ENCODE results near the gene SH3RF3.

The SH3RF3 gene

DNA sequence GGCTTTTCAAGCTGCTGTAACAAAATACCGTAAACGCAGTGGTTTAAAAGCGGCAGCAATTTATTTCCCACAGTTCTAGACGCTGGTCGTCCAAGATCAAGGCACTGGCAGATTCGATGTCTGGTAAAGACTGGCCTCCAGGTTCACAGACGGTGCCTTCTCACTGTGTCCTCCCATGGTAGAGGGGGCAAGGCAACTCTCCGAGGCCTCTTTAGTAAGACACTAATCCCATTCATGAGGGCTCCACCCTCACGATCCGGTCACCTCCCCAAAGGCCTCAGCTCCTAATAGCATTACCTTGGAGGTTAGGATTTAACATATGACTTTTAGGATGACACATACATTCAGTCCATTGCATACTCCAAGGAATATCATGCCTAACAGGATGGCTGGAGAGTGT lies 117.2 kb downstream of the SH3RF3 start:
- WGBS, 2 experiments = 87 to 89% methylated on average over 10 of the region's 10 CpGs
- H3K36me3 ChIP-seq (ENCODE audit: control insufficient read depth, insufficient read depth, low read length) = no peaks in the 10 kb centered on the region
- no peak overlapping the region for H3K4me3 ChIP-seq (ENCODE audit: insufficient read depth, low read depth, low read length)
- H3K4me1 ChIP-seq (ENCODE audit: control insufficient read depth, insufficient read depth, low read length) = no peaks in the 10 kb centered on the region
- no peaks in the 10 kb centered on the region for H3K27me3 ChIP-seq (ENCODE audit: control insufficient read depth, insufficient read depth, low read length, poor library complexity, severe bottlenecking)
- H3K27ac ChIP-seq (ENCODE audit: insufficient read depth, low read depth, low read length, poor library complexity, severe bottlenecking) = no peak overlapping the region
- H3K9me3 ChIP-seq (ENCODE audit: control insufficient read depth, low read length) = no peaks in the 10 kb centered on the region

DNA sequence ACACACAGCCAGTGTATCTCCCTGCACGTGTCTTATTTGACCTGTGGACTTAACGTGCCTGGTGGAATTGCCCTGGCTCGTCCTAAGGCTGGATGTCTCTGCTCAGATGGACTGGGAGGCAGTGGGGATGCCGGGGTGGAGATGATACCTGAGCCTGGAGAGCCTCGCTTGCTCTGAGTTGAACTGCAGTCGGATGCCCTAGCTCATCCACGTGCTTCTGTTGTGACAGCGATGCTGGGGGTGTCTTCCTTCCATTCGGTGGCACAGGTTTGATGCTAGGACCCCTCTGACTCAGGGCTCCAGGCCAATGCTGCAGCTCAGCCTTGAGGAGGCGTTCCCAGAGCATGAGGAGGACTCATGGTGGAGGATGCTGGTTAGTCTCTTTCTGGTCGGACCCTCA lies 117.6 kb downstream of the SH3RF3 start:
- H3K27me3 ChIP-seq (ENCODE audit: control insufficient read depth, insufficient read depth, low read length, poor library complexity, severe bottlenecking) = no peaks in the 10 kb centered on the region
- no peak overlapping the region for H3K4me3 ChIP-seq (ENCODE audit: insufficient read depth, low read depth, low read length)
- no peaks in the 10 kb centered on the region for H3K4me1 ChIP-seq (ENCODE audit: control insufficient read depth, insufficient read depth, low read length)
- H3K27ac ChIP-seq (ENCODE audit: insufficient read depth, low read depth, low read length, poor library complexity, severe bottlenecking) = no peak overlapping the region
- 95% methylated on average over 11 of the region's 11 CpGs for WGBS, 2 experiments
- no peaks in the 10 kb centered on the region for H3K9me3 ChIP-seq (ENCODE audit: control insufficient read depth, low read length)
- no peaks in the 10 kb centered on the region for H3K36me3 ChIP-seq (ENCODE audit: control insufficient read depth, insufficient read depth, low read length)

DNA sequence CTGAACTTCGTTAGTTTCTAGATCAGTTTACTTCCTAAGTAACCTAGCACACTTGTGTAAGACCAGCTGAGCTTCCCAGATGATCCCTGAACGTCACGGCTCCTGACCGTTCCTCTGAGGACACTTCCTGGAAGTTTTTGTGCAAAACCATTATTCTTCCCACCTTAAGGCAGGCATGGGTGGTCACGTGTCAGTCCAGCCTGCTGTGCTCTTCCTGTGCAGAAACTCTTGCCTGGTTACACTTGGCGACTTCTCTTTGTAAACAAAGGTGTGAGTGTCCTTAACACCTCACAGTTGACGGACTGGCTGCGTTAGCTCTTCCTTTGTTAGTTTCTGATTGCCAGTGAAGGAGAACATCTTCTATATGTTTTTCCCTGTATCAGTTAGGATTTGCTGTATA lies 118.3 kb downstream of the SH3RF3 start:
- no peak overlapping the region for H3K27ac ChIP-seq (ENCODE audit: insufficient read depth, low read depth, low read length, poor library complexity, severe bottlenecking)
- WGBS, 2 experiments = 91 to 95% methylated on average over 8 of the region's 8 CpGs
- no peaks in the 10 kb centered on the region for H3K36me3 ChIP-seq (ENCODE audit: control insufficient read depth, insufficient read depth, low read length)
- no peak overlapping the region for H3K4me3 ChIP-seq (ENCODE audit: insufficient read depth, low read depth, low read length)
- H3K9me3 ChIP-seq (ENCODE audit: control insufficient read depth, low read length) = no peaks in the 10 kb centered on the region
- no peaks in the 10 kb centered on the region for H3K4me1 ChIP-seq (ENCODE audit: control insufficient read depth, insufficient read depth, low read length)
- H3K27me3 ChIP-seq (ENCODE audit: control insufficient read depth, insufficient read depth, low read length, poor library complexity, severe bottlenecking) = no peaks in the 10 kb centered on the region

DNA sequence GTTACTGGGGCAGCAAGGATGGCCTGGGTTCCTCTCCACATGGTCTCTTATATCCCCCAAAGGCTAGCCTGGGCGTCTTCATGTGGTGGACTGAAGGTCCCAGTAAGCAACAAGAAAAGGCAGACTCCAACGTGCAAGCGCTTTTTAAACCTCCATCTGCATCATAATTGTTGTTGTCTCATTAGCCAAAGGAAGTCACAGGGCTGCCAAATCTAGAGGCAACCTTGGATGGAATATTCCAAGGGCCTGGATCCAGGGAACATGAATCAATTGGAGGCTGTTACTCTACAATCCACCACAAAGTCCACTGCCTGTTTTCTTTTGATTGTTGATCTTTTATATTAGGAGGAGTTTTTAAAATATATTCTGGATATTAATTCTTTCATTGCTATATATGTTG lies 118.8 kb downstream of the SH3RF3 start:
- H3K36me3 ChIP-seq (ENCODE audit: control insufficient read depth, insufficient read depth, low read length) = no peaks in the 10 kb centered on the region
- H3K4me1 ChIP-seq (ENCODE audit: control insufficient read depth, insufficient read depth, low read length) = no peaks in the 10 kb centered on the region
- H3K4me3 ChIP-seq (ENCODE audit: insufficient read depth, low read depth, low read length) = no peak overlapping the region
- no peaks in the 10 kb centered on the region for H3K27me3 ChIP-seq (ENCODE audit: control insufficient read depth, insufficient read depth, low read length, poor library complexity, severe bottlenecking)
- H3K9me3 ChIP-seq (ENCODE audit: control insufficient read depth, low read length) = no peaks in the 10 kb centered on the region
- no peak overlapping the region for H3K27ac ChIP-seq (ENCODE audit: insufficient read depth, low read depth, low read length, poor library complexity, severe bottlenecking)
- 66 to 69% methylated on average over 3 of the region's 3 CpGs for WGBS, 2 experiments

DNA sequence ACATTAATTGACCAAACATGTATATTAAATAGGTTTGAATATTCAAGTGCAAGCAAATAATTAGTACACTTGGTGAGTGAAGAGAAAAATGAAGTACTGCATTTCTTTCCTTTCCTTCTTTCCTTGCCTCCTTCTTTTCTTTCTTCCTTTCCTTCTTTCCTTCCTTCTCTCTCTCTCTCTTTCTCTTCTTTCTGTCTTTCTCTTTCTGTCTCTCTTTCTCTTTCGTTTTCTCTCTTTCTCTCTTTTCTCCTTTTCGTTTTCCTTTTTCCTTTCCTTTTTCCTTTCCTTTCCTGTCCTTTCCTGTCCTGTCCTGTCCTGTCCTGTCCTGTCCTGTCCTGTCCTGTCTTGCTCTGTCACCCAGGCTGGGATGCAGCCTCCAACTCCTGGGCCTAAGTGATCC lies 119.6 kb downstream of the SH3RF3 start:
- Histone ChIP-seq H3K36me3 (ENCODE audit: control insufficient read depth, insufficient read depth, low read length) (no peaks in the 10 kb centered on the region), H3K9me3 (ENCODE audit: control insufficient read depth, low read length) (no peaks in the 10 kb centered on the region), H3K4me1 (ENCODE audit: control insufficient read depth, insufficient read depth, low read length) (no peaks in the 10 kb centered on the region), H3K27me3 (ENCODE audit: control insufficient read depth, insufficient read depth, low read length, poor library complexity, severe bottlenecking) (no peaks in the 10 kb centered on the region), H3K4me3 (ENCODE audit: insufficient read depth, low read depth, low read length) (no peak overlapping the region), H3K27ac (ENCODE audit: insufficient read depth, low read depth, low read length, poor library complexity, severe bottlenecking) (no peak overlapping the region)
- WGBS, 2 experiments = 91 to 93% methylated on average over 2 of the region's 2 CpGs

DNA sequence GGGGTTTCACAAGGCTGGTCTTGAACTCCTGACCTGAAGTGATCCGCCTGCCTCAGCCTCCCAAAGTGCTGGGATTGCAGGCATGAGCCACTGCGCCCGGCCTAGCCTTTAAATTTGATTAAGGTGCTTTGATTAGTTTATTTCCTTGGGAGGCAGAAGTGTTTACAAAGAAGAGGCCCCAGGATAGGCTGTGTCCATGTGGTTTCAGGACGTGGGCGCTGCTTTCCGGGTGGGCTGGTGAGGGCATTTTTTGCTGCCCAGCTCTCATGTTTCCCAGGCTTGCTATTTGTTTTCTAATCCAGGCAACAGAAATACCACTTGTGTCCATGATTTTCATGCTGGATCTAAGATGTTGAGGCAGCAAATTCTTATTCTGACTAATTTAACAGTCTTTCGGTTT lies 124.2 kb downstream of the SH3RF3 start:
- no peaks in the 10 kb centered on the region for H3K9me3 ChIP-seq (ENCODE audit: control insufficient read depth, low read length)
- no peaks in the 10 kb centered on the region for H3K4me1 ChIP-seq (ENCODE audit: control insufficient read depth, insufficient read depth, low read length)
- 91 to 95% methylated on average over 7 of the region's 7 CpGs for WGBS, 2 experiments
- no peaks in the 10 kb centered on the region for H3K27me3 ChIP-seq (ENCODE audit: control insufficient read depth, insufficient read depth, low read length, poor library complexity, severe bottlenecking)
- no peak overlapping the region for H3K4me3 ChIP-seq (ENCODE audit: insufficient read depth, low read depth, low read length)
- no peaks in the 10 kb centered on the region for H3K36me3 ChIP-seq (ENCODE audit: control insufficient read depth, insufficient read depth, low read length)
- H3K27ac ChIP-seq (ENCODE audit: insufficient read depth, low read depth, low read length, poor library complexity, severe bottlenecking) = no peak overlapping the region

DNA sequence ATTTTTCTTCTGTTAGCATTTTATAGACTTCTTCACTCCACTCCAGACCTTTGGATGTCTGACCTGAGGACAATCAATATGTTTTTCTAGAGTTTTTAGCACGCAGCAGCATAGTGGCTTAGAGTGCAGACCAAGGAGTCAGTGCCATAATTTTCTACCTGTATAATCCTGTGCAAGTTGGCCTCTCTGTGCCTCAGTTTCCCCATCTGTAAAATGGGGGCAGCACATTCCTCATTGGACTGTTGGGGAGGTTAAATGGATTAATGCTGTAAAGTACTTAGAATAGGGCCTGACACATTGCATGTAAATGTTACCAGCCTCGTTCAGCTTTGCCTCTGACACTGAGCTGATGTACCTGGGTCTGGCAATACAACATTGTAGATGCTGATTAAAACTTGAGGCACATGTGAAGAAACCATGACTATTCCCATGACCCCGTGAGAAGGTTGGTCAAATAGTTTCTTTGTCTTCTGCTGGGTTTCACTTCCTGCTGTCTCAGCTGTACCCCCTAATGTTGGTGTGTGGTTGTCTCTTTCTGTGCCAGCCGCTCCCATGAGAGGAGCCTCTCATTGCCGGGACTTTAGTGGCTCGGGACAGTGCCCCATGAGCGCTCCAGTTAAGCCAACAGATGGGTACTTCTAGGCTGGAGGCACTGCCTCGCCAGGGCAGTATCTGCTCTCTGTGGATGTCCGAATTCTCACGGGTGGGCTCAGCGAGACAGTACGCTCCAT lies 125.3 kb downstream of the SH3RF3 start:
- Histone ChIP-seq H3K4me1 (ENCODE audit: control insufficient read depth, insufficient read depth, low read length) (no peaks in the 10 kb centered on the region), H3K27me3 (ENCODE audit: control insufficient read depth, insufficient read depth, low read length, poor library complexity, severe bottlenecking) (no peaks in the 10 kb centered on the region), H3K36me3 (ENCODE audit: control insufficient read depth, insufficient read depth, low read length) (no peaks in the 10 kb centered on the region), H3K27ac (ENCODE audit: insufficient read depth, low read depth, low read length, poor library complexity, severe bottlenecking) (no peak overlapping the region), H3K4me3 (ENCODE audit: insufficient read depth, low read depth, low read length) (no peak overlapping the region), H3K9me3 (ENCODE audit: control insufficient read depth, low read length) (no peaks in the 10 kb centered on the region)
- WGBS, 2 experiments = 94 to 95% methylated on average over 12 of the region's 12 CpGs

DNA sequence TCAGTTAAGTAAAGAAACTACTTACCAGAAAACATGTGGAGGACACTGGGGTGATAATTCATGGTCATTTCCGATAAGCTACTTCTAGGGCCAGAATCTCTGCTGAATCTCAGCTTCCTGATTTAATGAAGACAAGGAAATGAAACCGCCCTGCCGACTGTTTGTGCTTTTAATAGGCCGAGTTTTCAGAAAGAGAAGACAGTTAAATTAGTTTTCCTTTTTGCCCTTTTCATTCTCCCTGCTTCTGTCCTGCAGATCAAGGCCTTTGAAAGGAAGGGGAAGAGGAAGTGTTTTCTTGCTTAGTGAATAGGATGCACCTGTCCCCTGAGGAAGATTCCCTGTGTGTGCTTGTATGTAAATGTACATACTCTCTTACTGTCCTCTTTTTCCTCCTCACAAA lies 126.6 kb downstream of the SH3RF3 start:
- WGBS, 2 experiments = 78 to 81% methylated on average over 4 of the region's 4 CpGs
- Histone ChIP-seq H3K4me1 (ENCODE audit: control insufficient read depth, insufficient read depth, low read length) (no peaks in the 10 kb centered on the region), H3K9me3 (ENCODE audit: control insufficient read depth, low read length) (no peaks in the 10 kb centered on the region), H3K27ac (ENCODE audit: insufficient read depth, low read depth, low read length, poor library complexity, severe bottlenecking) (no peak overlapping the region), H3K4me3 (ENCODE audit: insufficient read depth, low read depth, low read length) (no peak overlapping the region), H3K27me3 (ENCODE audit: control insufficient read depth, insufficient read depth, low read length, poor library complexity, severe bottlenecking) (no peaks in the 10 kb centered on the region), H3K36me3 (ENCODE audit: control insufficient read depth, insufficient read depth, low read length) (no peaks in the 10 kb centered on the region)

DNA sequence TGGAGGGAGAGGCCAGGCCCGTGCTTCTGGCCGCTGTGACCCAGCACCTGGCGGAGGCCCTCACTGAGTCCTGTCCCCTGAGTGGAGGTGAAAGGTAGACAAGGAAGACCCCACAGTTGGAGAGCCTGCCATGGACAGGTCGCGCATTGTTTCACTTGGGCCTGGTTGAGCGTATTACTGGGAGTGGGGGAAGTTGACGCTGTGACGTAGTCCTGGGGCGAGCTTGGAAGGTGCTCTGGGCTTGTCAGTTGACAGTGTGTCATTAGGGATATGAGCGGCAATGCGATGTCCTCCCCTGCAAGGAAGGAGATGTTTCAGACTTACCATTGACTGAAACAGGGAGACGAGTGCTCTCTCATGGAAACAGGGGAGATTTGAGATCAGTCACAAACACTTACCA lies 127.1 kb downstream of the SH3RF3 start:
- Histone ChIP-seq H3K4me1 (ENCODE audit: control insufficient read depth, insufficient read depth, low read length) (no peaks in the 10 kb centered on the region), H3K36me3 (ENCODE audit: control insufficient read depth, insufficient read depth, low read length) (no peaks in the 10 kb centered on the region), H3K4me3 (ENCODE audit: insufficient read depth, low read depth, low read length) (no peak overlapping the region), H3K27me3 (ENCODE audit: control insufficient read depth, insufficient read depth, low read length, poor library complexity, severe bottlenecking) (no peaks in the 10 kb centered on the region), H3K27ac (ENCODE audit: insufficient read depth, low read depth, low read length, poor library complexity, severe bottlenecking) (no peak overlapping the region), H3K9me3 (ENCODE audit: control insufficient read depth, low read length) (no peaks in the 10 kb centered on the region)
- 95 to 97% methylated on average over 12 of the region's 12 CpGs for WGBS, 2 experiments

DNA sequence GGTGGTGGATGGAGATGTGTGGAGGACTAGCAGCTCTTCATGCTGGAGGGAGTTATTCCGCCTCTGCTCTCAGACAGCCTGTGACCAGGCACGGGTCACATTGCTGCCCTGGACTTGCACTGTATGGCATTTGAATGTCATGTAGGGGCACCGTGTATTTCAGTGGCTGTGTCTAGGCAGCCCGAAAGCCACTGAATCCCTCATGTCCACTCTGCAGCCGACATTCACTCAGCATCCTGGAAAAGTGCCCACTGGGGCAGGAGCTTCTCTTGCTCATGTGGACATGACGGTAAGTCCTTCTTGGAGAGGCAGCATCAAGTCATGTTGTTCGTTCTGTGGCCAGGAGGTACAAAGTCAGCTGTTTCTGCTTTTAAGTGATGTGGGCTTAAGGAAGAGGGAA lies 127.9 kb downstream of the SH3RF3 start:
- no peaks in the 10 kb centered on the region for H3K36me3 ChIP-seq (ENCODE audit: control insufficient read depth, insufficient read depth, low read length)
- 93% methylated on average over 7 of the region's 7 CpGs for WGBS, 2 experiments
- H3K27me3 ChIP-seq (ENCODE audit: control insufficient read depth, insufficient read depth, low read length, poor library complexity, severe bottlenecking) = no peaks in the 10 kb centered on the region
- no peak overlapping the region for H3K27ac ChIP-seq (ENCODE audit: insufficient read depth, low read depth, low read length, poor library complexity, severe bottlenecking)
- no peak overlapping the region for H3K4me3 ChIP-seq (ENCODE audit: insufficient read depth, low read depth, low read length)
- H3K4me1 ChIP-seq (ENCODE audit: control insufficient read depth, insufficient read depth, low read length) = no peaks in the 10 kb centered on the region
- H3K9me3 ChIP-seq (ENCODE audit: control insufficient read depth, low read length) = no peaks in the 10 kb centered on the region

DNA sequence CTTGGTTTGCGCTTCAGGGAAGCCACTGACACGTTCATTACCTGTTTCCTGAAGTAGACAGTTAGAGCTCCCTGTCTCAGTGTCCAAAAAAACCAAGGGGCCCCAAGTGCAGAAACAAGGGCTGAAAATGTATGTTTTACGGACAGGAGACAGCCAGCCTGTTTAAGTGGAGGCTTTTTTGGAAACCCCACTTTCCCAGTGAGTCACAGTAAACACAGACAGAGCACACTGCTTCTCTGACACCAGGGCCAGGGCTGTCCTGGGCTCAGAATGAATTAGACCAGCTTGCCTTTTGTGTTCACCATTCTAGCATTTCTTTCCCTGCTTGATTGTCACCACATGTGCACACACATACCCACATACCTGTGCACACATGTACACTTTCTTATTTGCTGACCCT lies 128.6 kb downstream of the SH3RF3 start:
- 91 to 95% methylated on average over 3 of the region's 3 CpGs for WGBS, 2 experiments
- Histone ChIP-seq H3K27me3 (ENCODE audit: control insufficient read depth, insufficient read depth, low read length, poor library complexity, severe bottlenecking) (no peaks in the 10 kb centered on the region), H3K4me3 (ENCODE audit: insufficient read depth, low read depth, low read length) (no peak overlapping the region), H3K9me3 (ENCODE audit: control insufficient read depth, low read length) (no peaks in the 10 kb centered on the region), H3K27ac (ENCODE audit: insufficient read depth, low read depth, low read length, poor library complexity, severe bottlenecking) (no peak overlapping the region), H3K36me3 (ENCODE audit: control insufficient read depth, insufficient read depth, low read length) (no peaks in the 10 kb centered on the region), H3K4me1 (ENCODE audit: control insufficient read depth, insufficient read depth, low read length) (no peaks in the 10 kb centered on the region)
